HG03066 (cell line): ENCODE data around the gene NGF.
"Not testable (repeated sequence)": the region's sequence is repeated elsewhere in the genome, so short reads cannot be mapped to it uniquely, and the experiment has no call there.

Experiments
- ATAC-seq: cut with Tn5 transposase; IDR thresholded peaks from one replicate; pipeline ENCODE4 v1.9.1; 2021; ENCODE audit warnings: low read depth; ENCODE audit not compliant: unreplicated experiment

NGF gene

GRCh38 chr1:115311474-115311989 is 26.5 kb downstream of the NGF start:
- no peak for ATAC-seq

- ATAC-seq: no peak
These were observed 27.2 kb downstream of the NGF start for GRCh38 chr1:115310581-115311473.

- not testable (repeated sequence) for ATAC-seq
These were observed 28.5 kb downstream of the NGF start for GRCh38 chr1:115309504-115309903.

- ATAC-seq: no peak
These were observed 29.1 kb downstream of the NGF start for GRCh38 chr1:115308969-115309368.

- no peak for ATAC-seq
These were observed 30.4 kb downstream of the NGF start for GRCh38 chr1:115307661-115308060.

GRCh38 chr1:115306146-115306545 is 31.9 kb downstream of the NGF start:
- ATAC-seq: no peak

GRCh38 chr1:115303364-115303763 is 34.7 kb downstream of the NGF start:
- ATAC-seq: no peak

- ATAC-seq: no peak
These were observed 35.6 kb downstream of the NGF start for GRCh38 chr1:115302390-115302961.

- ATAC-seq: no peak
These were observed 36.5 kb downstream of the NGF start for GRCh38 chr1:115301438-115302020.

GRCh38 chr1:115300087-115300876 is 37.8 kb downstream of the NGF start:
- ATAC-seq: no peak

GRCh38 chr1:115299266-115299665 is 38.8 kb downstream of the NGF start:
- no peak for ATAC-seq

- ATAC-seq: peak; percentile 72
These were observed 41.1 kb downstream of the NGF start for GRCh38 chr1:115296981-115297380.

GRCh38 chr1:115295904-115296696 is 41.9 kb downstream of the NGF start:
- ATAC-seq: no peak

GRCh38 chr1:115293899-115294298 is 44.1 kb downstream of the NGF start:
- ATAC-seq: no peak

- ATAC-seq: no peak
These were observed 45.0 kb downstream of the NGF start for GRCh38 chr1:115293006-115293405.

GRCh38 chr1:115291741-115292140 is 46.3 kb downstream of the NGF start:
- ATAC-seq: no peak

- ATAC-seq: no peak
These were observed 48.1 kb downstream of the NGF start for GRCh38 chr1:115289940-115290339.

GRCh38 chr1:115288591-115289198 is 49.4 kb downstream of the NGF start:
- no peak for ATAC-seq

GRCh38 chr1:115286431-115287205 is 51.4 kb downstream of the NGF start:
- no peak for ATAC-seq
